Measurements from ENCODE around the gene PRDM15.

GRCh38 chr21:41913230-41913629, 34.1 kb upstream of the PRDM15 start:
- TF ChIP-seq, protein P1, sequence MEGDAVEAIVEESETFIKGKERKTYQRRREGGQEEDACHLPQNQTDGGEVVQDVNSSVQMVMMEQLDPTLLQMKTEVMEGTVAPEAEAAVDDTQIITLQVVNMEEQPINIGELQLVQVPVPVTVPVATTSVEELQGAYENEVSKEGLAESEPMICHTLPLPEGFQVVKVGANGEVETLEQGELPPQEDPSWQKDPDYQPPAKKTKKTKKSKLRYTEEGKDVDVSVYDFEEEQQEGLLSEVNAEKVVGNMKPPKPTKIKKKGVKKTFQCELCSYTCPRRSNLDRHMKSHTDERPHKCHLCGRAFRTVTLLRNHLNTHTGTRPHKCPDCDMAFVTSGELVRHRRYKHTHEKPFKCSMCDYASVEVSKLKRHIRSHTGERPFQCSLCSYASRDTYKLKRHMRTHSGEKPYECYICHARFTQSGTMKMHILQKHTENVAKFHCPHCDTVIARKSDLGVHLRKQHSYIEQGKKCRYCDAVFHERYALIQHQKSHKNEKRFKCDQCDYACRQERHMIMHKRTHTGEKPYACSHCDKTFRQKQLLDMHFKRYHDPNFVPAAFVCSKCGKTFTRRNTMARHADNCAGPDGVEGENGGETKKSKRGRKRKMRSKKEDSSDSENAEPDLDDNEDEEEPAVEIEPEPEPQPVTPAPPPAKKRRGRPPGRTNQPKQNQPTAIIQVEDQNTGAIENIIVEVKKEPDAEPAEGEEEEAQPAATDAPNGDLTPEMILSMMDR (IDR thresholded peaks at IDR 0.05): no peak
- TF ChIP-seq POLR2A (IDR thresholded peaks at IDR 0.05): no peak

Measured in thyroid gland (tissue), 4 donors.